ENCODE measurements around the gene ABCA7. TPM values are rescaled to one million over a fixed set of nuclear protein-coding genes. Genes with fewer than 3 reads are reported as not detected.

Gene ABCA7
- total and polyA plus RNA-seq, 2 of the 13 experiments (the other 11 are each of a cell fraction or from before 2014, with no cell fraction given), result 4.4 to 32.4 TPM

DNA sequence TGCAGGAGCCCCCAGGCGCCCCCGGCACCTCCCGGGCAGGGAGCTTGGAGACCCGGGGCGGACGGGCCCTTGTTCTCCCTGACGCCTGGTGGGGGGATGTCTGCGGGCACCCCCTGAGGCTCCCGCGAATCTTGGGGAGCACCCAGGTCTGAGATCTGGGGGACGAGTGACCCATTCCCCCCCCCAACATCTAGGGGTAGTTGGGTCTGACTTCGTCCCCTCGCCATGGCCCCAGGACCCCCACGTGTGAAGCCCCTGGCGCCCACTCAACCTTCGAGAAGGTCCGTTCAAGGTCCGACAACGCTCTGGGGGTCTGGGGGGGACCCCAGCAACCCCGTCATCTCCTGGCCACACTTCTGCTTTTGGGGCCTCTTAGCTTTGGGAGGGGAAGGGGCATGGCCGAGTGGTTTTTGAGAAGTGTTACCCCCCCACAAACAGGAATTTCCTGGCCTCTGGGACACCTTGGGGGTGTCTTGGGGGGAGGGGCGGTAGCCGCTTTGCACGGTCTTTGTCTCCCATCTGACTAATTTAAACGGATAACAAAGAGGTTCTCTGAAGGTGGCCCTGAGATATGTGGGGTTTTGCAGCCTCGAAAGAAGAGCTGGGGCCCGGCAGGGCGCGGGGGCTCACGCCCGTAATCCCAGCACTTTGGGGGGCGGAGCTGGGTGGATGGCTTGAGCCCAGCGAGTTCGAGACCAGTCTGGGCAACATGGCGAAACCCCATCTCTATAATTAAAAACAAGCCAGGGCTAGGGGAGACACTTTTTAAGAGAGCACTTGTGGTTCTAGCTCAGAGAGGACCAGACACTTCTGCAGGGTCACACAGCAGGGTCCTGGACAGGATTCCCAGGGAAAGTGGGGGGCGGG is 12.9 kb upstream of the ABCA7 start (continued):
- no peak for TF ChIP-seq POLR2AphosphoS5 (IDR thresholded peaks at IDR 0.05; ENCODE audit: low read depth, low read length)
- no peak for TF ChIP-seq NFRKB (IDR thresholded peaks at IDR 0.05)
- no peak for TF ChIP-seq MBNL3 (CRISPR knock-in tag; conservative IDR thresholded peaks at IDR 0.05)
- TF ChIP-seq ZNF530 (CRISPR knock-in tag; IDR thresholded peaks at IDR 0.05; ENCODE audit: low read depth), result no peak
- TF ChIP-seq ZNF12 (CRISPR knock-in tag; IDR thresholded peaks at IDR 0.05), result no peak
- no peak for TF ChIP-seq ZNF335 (CRISPR knock-in tag; IDR thresholded peaks at IDR 0.05)
- TF ChIP-seq MAFF (IDR thresholded peaks at IDR 0.05; ENCODE audit: low read depth, low read length), result no peak
- TF ChIP-seq, protein P1, sequence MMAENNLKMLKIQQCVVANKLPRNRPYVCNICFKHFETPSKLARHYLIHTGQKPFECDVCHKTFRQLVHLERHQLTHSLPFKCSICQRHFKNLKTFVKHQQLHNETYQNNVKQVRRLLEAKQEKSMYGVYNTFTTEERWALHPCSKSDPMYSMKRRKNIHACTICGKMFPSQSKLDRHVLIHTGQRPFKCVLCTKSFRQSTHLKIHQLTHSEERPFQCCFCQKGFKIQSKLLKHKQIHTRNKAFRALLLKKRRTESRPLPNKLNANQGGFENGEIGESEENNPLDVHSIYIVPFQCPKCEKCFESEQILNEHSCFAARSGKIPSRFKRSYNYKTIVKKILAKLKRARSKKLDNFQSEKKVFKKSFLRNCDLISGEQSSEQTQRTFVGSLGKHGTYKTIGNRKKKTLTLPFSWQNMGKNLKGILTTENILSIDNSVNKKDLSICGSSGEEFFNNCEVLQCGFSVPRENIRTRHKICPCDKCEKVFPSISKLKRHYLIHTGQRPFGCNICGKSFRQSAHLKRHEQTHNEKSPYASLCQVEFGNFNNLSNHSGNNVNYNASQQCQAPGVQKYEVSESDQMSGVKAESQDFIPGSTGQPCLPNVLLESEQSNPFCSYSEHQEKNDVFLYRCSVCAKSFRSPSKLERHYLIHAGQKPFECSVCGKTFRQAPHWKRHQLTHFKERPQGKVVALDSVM (CRISPR knock-in tag; IDR thresholded peaks at IDR 0.05), result no peak
- TF ChIP-seq ZC3H4 (CRISPR knock-in tag; IDR thresholded peaks at IDR 0.05; ENCODE audit: borderline replicate concordance), result no peak
- TF ChIP-seq, protein P2, sequence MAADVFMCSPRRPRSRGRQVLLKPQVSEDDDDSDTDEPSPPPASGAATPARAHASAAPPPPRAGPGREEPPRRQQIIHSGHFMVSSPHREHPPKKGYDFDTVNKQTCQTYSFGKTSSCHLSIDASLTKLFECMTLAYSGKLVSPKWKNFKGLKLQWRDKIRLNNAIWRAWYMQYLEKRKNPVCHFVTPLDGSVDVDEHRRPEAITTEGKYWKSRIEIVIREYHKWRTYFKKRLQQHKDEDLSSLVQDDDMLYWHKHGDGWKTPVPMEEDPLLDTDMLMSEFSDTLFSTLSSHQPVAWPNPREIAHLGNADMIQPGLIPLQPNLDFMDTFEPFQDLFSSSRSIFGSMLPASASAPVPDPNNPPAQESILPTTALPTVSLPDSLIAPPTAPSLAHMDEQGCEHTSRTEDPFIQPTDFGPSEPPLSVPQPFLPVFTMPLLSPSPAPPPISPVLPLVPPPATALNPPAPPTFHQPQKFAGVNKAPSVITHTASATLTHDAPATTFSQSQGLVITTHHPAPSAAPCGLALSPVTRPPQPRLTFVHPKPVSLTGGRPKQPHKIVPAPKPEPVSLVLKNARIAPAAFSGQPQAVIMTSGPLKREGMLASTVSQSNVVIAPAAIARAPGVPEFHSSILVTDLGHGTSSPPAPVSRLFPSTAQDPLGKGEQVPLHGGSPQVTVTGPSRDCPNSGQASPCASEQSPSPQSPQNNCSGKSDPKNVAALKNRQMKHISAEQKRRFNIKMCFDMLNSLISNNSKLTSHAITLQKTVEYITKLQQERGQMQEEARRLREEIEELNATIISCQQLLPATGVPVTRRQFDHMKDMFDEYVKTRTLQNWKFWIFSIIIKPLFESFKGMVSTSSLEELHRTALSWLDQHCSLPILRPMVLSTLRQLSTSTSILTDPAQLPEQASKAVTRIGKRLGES (CRISPR knock-in tag; IDR thresholded peaks at IDR 0.05; ENCODE audit: borderline replicate concordance), result no peak
- TF ChIP-seq TCF7 (IDR thresholded peaks at IDR 0.05; ENCODE audit: low read depth), result no peak
- TF ChIP-seq CENPT (CRISPR knock-in tag; IDR thresholded peaks at IDR 0.05; ENCODE audit: low read depth), result no peak
- no peak for TF ChIP-seq ZNF546 (CRISPR knock-in tag; conservative IDR thresholded peaks at IDR 0.05)
- TF ChIP-seq, protein P3, sequence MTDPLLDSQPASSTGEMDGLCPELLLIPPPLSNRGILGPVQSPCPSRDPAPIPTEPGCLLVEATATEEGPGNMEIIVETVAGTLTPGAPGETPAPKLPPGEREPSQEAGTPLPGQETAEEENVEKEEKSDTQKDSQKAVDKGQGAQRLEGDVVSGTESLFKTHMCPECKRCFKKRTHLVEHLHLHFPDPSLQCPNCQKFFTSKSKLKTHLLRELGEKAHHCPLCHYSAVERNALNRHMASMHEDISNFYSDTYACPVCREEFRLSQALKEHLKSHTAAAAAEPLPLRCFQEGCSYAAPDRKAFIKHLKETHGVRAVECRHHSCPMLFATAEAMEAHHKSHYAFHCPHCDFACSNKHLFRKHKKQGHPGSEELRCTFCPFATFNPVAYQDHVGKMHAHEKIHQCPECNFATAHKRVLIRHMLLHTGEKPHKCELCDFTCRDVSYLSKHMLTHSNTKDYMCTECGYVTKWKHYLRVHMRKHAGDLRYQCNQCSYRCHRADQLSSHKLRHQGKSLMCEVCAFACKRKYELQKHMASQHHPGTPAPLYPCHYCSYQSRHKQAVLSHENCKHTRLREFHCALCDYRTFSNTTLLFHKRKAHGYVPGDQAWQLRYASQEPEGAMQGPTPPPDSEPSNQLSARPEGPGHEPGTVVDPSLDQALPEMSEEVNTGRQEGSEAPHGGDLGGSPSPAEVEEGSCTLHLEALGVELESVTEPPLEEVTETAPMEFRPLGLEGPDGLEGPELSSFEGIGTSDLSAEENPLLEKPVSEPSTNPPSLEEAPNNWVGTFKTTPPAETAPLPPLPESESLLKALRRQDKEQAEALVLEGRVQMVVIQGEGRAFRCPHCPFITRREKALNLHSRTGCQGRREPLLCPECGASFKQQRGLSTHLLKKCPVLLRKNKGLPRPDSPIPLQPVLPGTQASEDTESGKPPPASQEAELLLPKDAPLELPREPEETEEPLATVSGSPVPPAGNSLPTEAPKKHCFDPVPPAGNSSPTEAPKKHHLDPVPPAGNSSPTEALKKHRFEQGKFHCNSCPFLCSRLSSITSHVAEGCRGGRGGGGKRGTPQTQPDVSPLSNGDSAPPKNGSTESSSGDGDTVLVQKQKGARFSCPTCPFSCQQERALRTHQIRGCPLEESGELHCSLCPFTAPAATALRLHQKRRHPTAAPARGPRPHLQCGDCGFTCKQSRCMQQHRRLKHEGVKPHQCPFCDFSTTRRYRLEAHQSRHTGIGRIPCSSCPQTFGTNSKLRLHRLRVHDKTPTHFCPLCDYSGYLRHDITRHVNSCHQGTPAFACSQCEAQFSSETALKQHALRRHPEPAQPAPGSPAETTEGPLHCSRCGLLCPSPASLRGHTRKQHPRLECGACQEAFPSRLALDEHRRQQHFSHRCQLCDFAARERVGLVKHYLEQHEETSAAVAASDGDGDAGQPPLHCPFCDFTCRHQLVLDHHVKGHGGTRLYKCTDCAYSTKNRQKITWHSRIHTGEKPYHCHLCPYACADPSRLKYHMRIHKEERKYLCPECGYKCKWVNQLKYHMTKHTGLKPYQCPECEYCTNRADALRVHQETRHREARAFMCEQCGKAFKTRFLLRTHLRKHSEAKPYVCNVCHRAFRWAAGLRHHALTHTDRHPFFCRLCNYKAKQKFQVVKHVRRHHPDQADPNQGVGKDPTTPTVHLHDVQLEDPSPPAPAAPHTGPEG (CRISPR knock-in tag; IDR thresholded peaks at IDR 0.05), result no peak

Measured in HepG2 (cell line).